ENCODE results near the gene URM1.

Gene URM1

GRCh38 chr9:128358090-128358489 is 13.1 kb upstream of the URM1 start:
- TF ChIP-seq, protein P1, sequence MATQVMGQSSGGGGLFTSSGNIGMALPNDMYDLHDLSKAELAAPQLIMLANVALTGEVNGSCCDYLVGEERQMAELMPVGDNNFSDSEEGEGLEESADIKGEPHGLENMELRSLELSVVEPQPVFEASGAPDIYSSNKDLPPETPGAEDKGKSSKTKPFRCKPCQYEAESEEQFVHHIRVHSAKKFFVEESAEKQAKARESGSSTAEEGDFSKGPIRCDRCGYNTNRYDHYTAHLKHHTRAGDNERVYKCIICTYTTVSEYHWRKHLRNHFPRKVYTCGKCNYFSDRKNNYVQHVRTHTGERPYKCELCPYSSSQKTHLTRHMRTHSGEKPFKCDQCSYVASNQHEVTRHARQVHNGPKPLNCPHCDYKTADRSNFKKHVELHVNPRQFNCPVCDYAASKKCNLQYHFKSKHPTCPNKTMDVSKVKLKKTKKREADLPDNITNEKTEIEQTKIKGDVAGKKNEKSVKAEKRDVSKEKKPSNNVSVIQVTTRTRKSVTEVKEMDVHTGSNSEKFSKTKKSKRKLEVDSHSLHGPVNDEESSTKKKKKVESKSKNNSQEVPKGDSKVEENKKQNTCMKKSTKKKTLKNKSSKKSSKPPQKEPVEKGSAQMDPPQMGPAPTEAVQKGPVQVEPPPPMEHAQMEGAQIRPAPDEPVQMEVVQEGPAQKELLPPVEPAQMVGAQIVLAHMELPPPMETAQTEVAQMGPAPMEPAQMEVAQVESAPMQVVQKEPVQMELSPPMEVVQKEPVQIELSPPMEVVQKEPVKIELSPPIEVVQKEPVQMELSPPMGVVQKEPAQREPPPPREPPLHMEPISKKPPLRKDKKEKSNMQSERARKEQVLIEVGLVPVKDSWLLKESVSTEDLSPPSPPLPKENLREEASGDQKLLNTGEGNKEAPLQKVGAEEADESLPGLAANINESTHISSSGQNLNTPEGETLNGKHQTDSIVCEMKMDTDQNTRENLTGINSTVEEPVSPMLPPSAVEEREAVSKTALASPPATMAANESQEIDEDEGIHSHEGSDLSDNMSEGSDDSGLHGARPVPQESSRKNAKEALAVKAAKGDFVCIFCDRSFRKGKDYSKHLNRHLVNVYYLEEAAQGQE (IDR thresholded peaks at IDR 0.05; ENCODE audit: low read depth): no peak
- TF ChIP-seq TEAD4 (IDR thresholded peaks at IDR 0.05) (no peak), MAX (IDR thresholded peaks at IDR 0.05) (no peak), YY1 (IDR thresholded peaks at IDR 0.05; ENCODE audit: low read depth) (no peak), CREB1 (IDR thresholded peaks at IDR 0.05; ENCODE audit: low read depth) (no peak), FOXM1 (IDR thresholded peaks at IDR 0.05; ENCODE audit: borderline replicate concordance, low read depth) (no peak), EP300 (IDR thresholded peaks at IDR 0.05; ENCODE audit: borderline replicate concordance) (no peak)

DNA sequence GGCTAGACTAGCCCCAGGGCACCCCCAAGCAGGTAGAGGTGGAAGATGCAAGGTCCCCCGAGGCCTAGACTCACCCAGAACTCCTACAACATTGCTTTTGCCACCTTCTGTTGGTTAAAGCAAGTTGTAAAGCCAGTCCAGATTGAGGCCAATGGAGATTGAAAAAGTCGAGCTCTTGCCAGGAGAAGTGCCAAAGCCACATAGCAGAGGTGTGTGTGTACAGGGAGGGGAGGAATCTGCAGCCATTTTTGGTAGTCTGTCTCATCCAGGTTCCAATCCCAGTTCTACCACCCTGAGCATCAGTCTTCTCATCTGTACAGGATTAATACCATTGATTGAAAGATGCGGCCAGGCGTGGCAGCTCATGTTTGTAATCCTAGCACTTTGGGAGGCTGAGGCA is 12.3 kb upstream of the URM1 start:
- no peak for TF ChIP-seq FOXM1 (IDR thresholded peaks at IDR 0.05; ENCODE audit: borderline replicate concordance, low read depth)
- TF ChIP-seq CREB1 (IDR thresholded peaks at IDR 0.05; ENCODE audit: low read depth): no peak
- TF ChIP-seq TCF12 (IDR thresholded peaks at IDR 0.05; ENCODE audit: low read depth): no peak
- TF ChIP-seq ZBTB7A (IDR thresholded peaks at IDR 0.05; ENCODE audit: low read depth): no peak
- no peak for TF ChIP-seq RAD21 (IDR thresholded peaks at IDR 0.05; ENCODE audit: low read depth)
- TF ChIP-seq EGR1 (IDR thresholded peaks at IDR 0.05): no peak
- no peak for TF ChIP-seq NFIC (IDR thresholded peaks at IDR 0.05)
- no peak for TF ChIP-seq MAX (IDR thresholded peaks at IDR 0.05)
- no peak for TF ChIP-seq YY1 (IDR thresholded peaks at IDR 0.05; ENCODE audit: low read depth)
- no peak for TF ChIP-seq CEBPB (IDR thresholded peaks at IDR 0.05)

GRCh38 chr9:128360826-128361225 is 10.3 kb upstream of the URM1 start:
- TF ChIP-seq TEAD4 (IDR thresholded peaks at IDR 0.05) (no peak), TCF12 (IDR thresholded peaks at IDR 0.05; ENCODE audit: low read depth) (no peak), CEBPB (IDR thresholded peaks at IDR 0.05) (no peak)

GRCh38 chr9:128361296-128361985 is 9.7 kb upstream of the URM1 start:
- TF ChIP-seq USF1 (IDR thresholded peaks at IDR 0.05): no peak
- no peak for TF ChIP-seq TEAD4 (IDR thresholded peaks at IDR 0.05)
- no peak for TF ChIP-seq RAD21 (IDR thresholded peaks at IDR 0.05; ENCODE audit: low read depth)
- no peak; the same call in 1 of the 2 replicates for TF ChIP-seq ZBTB7A (IDR thresholded peaks at IDR 0.05; ENCODE audit: low read depth)
- TF ChIP-seq, protein P1 (IDR thresholded peaks at IDR 0.05; ENCODE audit: low read depth): no peak
- no peak for TF ChIP-seq TAF1 (IDR thresholded peaks at IDR 0.05; ENCODE audit: low read depth)
- TF ChIP-seq FOXM1 (IDR thresholded peaks at IDR 0.05; ENCODE audit: borderline replicate concordance, low read depth): no peak
- no peak for TF ChIP-seq NFIC (IDR thresholded peaks at IDR 0.05)
- TF ChIP-seq MAX (IDR thresholded peaks at IDR 0.05): no peak
- no peak for TF ChIP-seq EGR1 (IDR thresholded peaks at IDR 0.05)
- no peak for TF ChIP-seq TCF12 (IDR thresholded peaks at IDR 0.05; ENCODE audit: low read depth)
- no peak for TF ChIP-seq EP300 (IDR thresholded peaks at IDR 0.05; ENCODE audit: borderline replicate concordance)
- no peak for TF ChIP-seq YY1 (IDR thresholded peaks at IDR 0.05; ENCODE audit: low read depth)
- no peak for TF ChIP-seq CREB1 (IDR thresholded peaks at IDR 0.05; ENCODE audit: low read depth)
- TF ChIP-seq CEBPB (IDR thresholded peaks at IDR 0.05): no peak

DNA sequence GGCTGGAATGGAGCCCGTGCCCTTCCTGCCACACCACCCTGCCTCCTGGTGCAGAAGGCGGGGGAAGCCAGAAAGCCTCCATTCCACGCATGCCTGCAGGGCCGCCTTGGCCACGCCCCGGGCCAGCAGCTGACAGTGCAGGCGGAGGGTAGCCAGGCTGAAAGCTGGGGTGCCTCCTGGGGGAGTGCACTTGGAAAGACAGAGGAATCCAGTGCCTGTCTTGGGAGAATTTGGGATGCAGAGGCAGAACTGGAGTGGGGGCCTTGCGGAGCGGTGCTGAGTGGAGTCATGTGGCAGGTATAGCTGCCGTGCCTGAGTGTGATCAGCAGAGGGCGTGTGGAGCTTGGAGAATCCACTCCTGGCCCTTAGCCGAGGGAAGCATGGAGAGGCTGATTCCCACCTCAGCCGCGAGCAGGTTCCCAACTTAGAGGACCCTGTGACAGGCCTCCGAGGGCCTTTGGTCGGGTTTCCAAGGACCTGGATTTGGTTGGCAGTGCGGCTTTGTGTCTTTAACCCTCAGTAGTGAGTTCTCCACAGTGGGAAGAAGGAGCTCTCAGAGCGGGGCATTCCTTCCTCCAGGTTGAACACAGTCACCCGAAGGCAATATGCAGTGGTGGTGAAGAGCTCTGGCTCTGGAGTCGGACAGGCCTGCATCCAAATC is 9.1 kb upstream of the URM1 start:
- TF ChIP-seq, protein P1 (IDR thresholded peaks at IDR 0.05; ENCODE audit: low read depth): no peak
- TF ChIP-seq NFIC (IDR thresholded peaks at IDR 0.05) (peak; percentile 40; the same call in 1 of the 2 replicates), MAX (IDR thresholded peaks at IDR 0.05) (peak; percentile 78), TAF1 (IDR thresholded peaks at IDR 0.05; ENCODE audit: low read depth) (no peak), EGR1 (IDR thresholded peaks at IDR 0.05) (no peak), USF1 (IDR thresholded peaks at IDR 0.05) (peak; percentile 71), TCF12 (IDR thresholded peaks at IDR 0.05; ENCODE audit: low read depth) (no peak), CREB1 (IDR thresholded peaks at IDR 0.05; ENCODE audit: low read depth) (no peak), TEAD4 (IDR thresholded peaks at IDR 0.05) (peak; percentile 80), FOXM1 (IDR thresholded peaks at IDR 0.05; ENCODE audit: borderline replicate concordance, low read depth) (no peak), ZBTB7A (IDR thresholded peaks at IDR 0.05; ENCODE audit: low read depth) (no peak), YY1 (IDR thresholded peaks at IDR 0.05; ENCODE audit: low read depth) (peak; percentile 52; the same call in 1 of the 2 replicates), RAD21 (IDR thresholded peaks at IDR 0.05; ENCODE audit: low read depth) (peak; percentile 91)
